OCI-LY7 (cell line): ENCODE data around the gene LRBA. TPM values are rescaled to one million over a fixed set of nuclear protein-coding genes. Genes with fewer than 3 reads are reported as not detected.

Experiments
- BruUV-seq: library from RNA; stranded (reverse); fragments of 400-500 nt; replicated peaks from 2 replicates; lab custom pipeline; 2021; lab: Mats Ljungman, UMichigan
- CTCF ChIA-PET: fragments of 300-600 bp; sonication (Branson Sonifier 250); formaldehyde crosslinking; loops from one replicate; lab custom pipeline; 2022; ENCODE audit warnings: antibody characterized with exemption; ENCODE audit not compliant: unreplicated experiment; lab: Charles Lee
- POLR2A ChIA-PET: fragments of 300-600 bp; sonication (Branson Sonifier 250); formaldehyde crosslinking; loops from one replicate; lab custom pipeline; 2022; ENCODE audit warnings: antibody characterized with exemption; lab: Charles Lee
- DNase-seq: peaks from one replicate; pipeline ENCODE4 v3.0.0-alpha.2; 2015; ENCODE audit warnings: low spot score
- H2AFZ ChIP-seq: fragments of 200-600 bp; sonication (generic), shearing (Covaris generic); 2 replicates; pipeline ENCODE4 v1.6.1; 2014; ENCODE audit warnings: mild to moderate bottlenecking, antibody characterized with exemption, low read length, moderate library complexity
- H3K27ac ChIP-seq: fragments of 200-600 bp; sonication (generic); 2 replicates; pipeline ENCODE4 v1.5.1; 2014; ENCODE audit warnings: mixed run types, low read depth, mild to moderate bottlenecking, moderate library complexity, low read length, inconsistent platforms; ENCODE audit not compliant: poor library complexity, severe bottlenecking
- H3K36me3 ChIP-seq: fragments of 200-600 bp; sonication (generic); 2 replicates; pipeline ENCODE4 v1.6.1; 2014; ENCODE audit warnings: mild to moderate bottlenecking, antibody characterized with exemption, low read length, moderate library complexity, mixed read lengths; ENCODE audit not compliant: insufficient read depth
- H3K4me1 ChIP-seq: fragments of 200-600 bp; sonication (generic); 2 replicates; pipeline ENCODE4 v1.5.1; 2014; ENCODE audit warnings: mild to moderate bottlenecking, low read length; ENCODE audit not compliant: insufficient read depth, poor library complexity, severe bottlenecking
- H3K4me2 ChIP-seq: fragments of 200-600 bp; sonication (generic); 2 replicates; pipeline ENCODE4 v1.6.1; 2014; ENCODE audit warnings: mild to moderate bottlenecking, low read length
- H3K4me3 ChIP-seq: fragments of 200-600 bp; sonication (generic); 2 replicates; pipeline ENCODE4 v1.5.1; 2014; ENCODE audit warnings: mild to moderate bottlenecking, low read depth, low read length; ENCODE audit not compliant: poor library complexity, severe bottlenecking
- H3K79me2 ChIP-seq: fragments of 200-600 bp; sonication (generic); 2 replicates; pipeline ENCODE4 v1.6.1; 2016; ENCODE audit warnings: low read depth, mild to moderate bottlenecking, low read length, moderate library complexity, mixed read lengths; ENCODE audit not compliant: insufficient read depth
- H3K9me2 ChIP-seq: fragments of 200-600 bp; sonication (generic); 2 replicates; pipeline ENCODE4 v1.6.1; 2016; ENCODE audit warnings: mild to moderate bottlenecking, low read length, mixed read lengths; ENCODE audit not compliant: insufficient read depth
- H3K9me3 ChIP-seq: fragments of 200-600 bp; sonication (generic); 2 replicates; pipeline ENCODE4 v1.6.1; 2014; ENCODE audit warnings: mild to moderate bottlenecking, mixed run types, low read length, mixed read lengths
- H4K20me1 ChIP-seq: fragments of 200-600 bp; sonication (generic); 2 replicates; pipeline ENCODE4 v1.6.1; 2014; ENCODE audit warnings: mild to moderate bottlenecking, antibody characterized with exemption, low read length, moderate library complexity, mixed read lengths; ENCODE audit not compliant: insufficient read depth
- CTCF ChIP-seq: fragments of 200-600 bp; sonication (generic); conservative IDR thresholded peaks from 2 replicates; pipeline ENCODE4 v1.5.1; 2014; ENCODE audit warnings: mild to moderate bottlenecking, antibody characterized with exemption, low read length, moderate library complexity, mixed read lengths
- EZH2phosphoT487 ChIP-seq: fragments of 200-600 bp; sonication (generic); IDR thresholded peaks from 2 replicates; pipeline ENCODE4 v1.6.1; 2018; ENCODE audit warnings: low read depth, borderline replicate concordance, mild to moderate bottlenecking, mixed run types, antibody characterized with exemption, low read length, moderate library complexity, mixed read lengths
- intact Hi-C: fragments of 100-400 bp; cut with micrococcal nuclease; formaldehyde crosslinking; loops from one replicate; pipeline ENCODE4 v1.10.0; 2022; ENCODE audit not compliant: unreplicated experiment
- total RNA-seq, 2 experiments: library from RNA; depleted of rRNA in 1 of 2; stranded (reverse); fragments of >200 nt in 1 of 2; shearing (Covaris generic) in 1 of 2; gene quantifications; 2 replicates each; pipeline ENCODE4 v1.2.3, GENCODE V29; 2014 to 2022

Gene LRBA
- total RNA-seq, 2 experiments from 2014 or later = 60.4 to 66.7 TPM

GRCh38 chr4:150656891-150657290, 358.2 kb downstream of the LRBA start:
- no peaks in the 10 kb centered on the region for H3K4me1 ChIP-seq
- no peak overlapping the region for H3K4me2 ChIP-seq
- no peak overlapping the region for H2AFZ ChIP-seq
- no TSS peak for BruUV-seq
- H3K27ac ChIP-seq = no peak overlapping the region
- H3K9me2 ChIP-seq = no peaks in the 10 kb centered on the region
- CTCF ChIA-PET = no interaction called here
- H3K4me3 ChIP-seq = no peak overlapping the region
- H3K36me3 ChIP-seq = no peaks in the 10 kb centered on the region
- no peaks in the 10 kb centered on the region for H4K20me1 ChIP-seq
- POLR2A ChIA-PET = no interaction called here
- intact Hi-C loops = no loop called here
- no peaks in the 10 kb centered on the region for H3K79me2 ChIP-seq
- no peak for DNase-seq
- no peaks in the 10 kb centered on the region for H3K9me3 ChIP-seq
- TF ChIP-seq EZH2phosphoT487 (no peak), CTCF (no peak)

DNA sequence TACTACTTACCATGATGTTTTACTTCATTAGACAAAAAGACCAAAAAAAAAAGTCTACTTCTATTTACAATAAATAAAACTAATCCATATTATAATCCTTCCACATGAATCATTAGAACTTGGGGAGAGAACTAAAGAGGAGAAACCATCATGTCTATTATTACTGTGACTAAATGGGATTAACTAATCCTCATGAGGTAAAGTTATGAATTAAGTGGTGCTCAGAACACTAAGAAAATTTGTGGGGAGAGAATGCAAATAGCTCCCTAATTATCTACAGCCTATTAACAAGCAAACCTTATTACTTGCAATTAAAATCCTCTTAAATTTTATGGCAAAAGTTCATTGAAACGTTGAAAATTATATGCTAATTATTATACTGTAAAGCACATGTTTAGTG, 364.3 kb downstream of the LRBA start:
- intact Hi-C loops = no loop called here
- TF ChIP-seq CTCF (no peak), EZH2phosphoT487 (no peak)
- Histone ChIP-seq H3K9me2 (no peaks in the 10 kb centered on the region), H3K4me2 (no peak overlapping the region), H3K36me3 (no peaks in the 10 kb centered on the region), H4K20me1 (no peaks in the 10 kb centered on the region), H3K4me1 (no peaks in the 10 kb centered on the region), H2AFZ (no peak overlapping the region), H3K27ac (no peak overlapping the region), H3K9me3 (no peaks in the 10 kb centered on the region), H3K4me3 (no peak overlapping the region), H3K79me2 (no peaks in the 10 kb centered on the region)
- no peak for DNase-seq
- CTCF ChIA-PET = no interaction called here
- POLR2A ChIA-PET = no interaction called here
- no TSS peak for BruUV-seq

DNA sequence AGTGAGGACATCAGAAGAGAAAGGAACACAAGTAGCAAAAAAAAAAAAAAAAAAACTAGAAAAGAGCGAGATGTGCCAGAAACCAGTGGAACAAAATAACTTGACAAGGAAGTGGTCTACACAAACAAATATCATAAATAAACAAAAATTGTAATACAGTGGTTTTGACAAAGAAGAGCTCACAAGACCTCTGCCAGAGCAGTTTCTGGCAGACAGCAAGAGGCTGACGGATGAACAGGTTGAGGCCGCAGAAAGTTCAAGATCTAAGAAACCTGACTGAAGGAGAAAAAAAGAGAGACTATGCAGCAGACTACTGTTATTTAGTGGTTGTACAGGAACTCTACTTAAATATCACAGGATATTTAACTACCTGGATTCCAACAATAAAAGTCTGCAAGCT, 367.0 kb downstream of the LRBA start:
- no peak for DNase-seq
- Histone ChIP-seq H3K4me1 (no peaks in the 10 kb centered on the region), H3K4me3 (no peak overlapping the region), H2AFZ (no peak overlapping the region), H4K20me1 (no peaks in the 10 kb centered on the region), H3K27ac (no peak overlapping the region), H3K9me3 (no peaks in the 10 kb centered on the region), H3K4me2 (no peak overlapping the region), H3K36me3 (no peaks in the 10 kb centered on the region), H3K79me2 (no peaks in the 10 kb centered on the region), H3K9me2 (no peaks in the 10 kb centered on the region)
- no peak for TF ChIP-seq EZH2phosphoT487
- no peak for TF ChIP-seq CTCF
- ChIA-PET POLR2A (interaction anchor here (0.6 to 0.9 kb wide), 5 partner anchors 12 to 349 kb away, joined by 3 to 4 read pairs (median 3); no protein-coding TSS in a partner anchor), CTCF (no interaction called here)
- intact Hi-C loops = no loop called here
- BruUV-seq = no TSS peak
